Gastroesophageal sphincter (tissue), 3 donors: ENCODE results near the gene RFTN1.

Experiments
- POLR2A ChIP-seq, 2 donors: fragments of 450-650 bp; IDR thresholded peaks; one replicate each; pipeline ENCODE4 v1.6.1; 2017; ENCODE audit warnings: antibody characterized with exemption in 2 of 2, mild to moderate bottlenecking in 2 of 2, moderate library complexity in 1 of 2
- POLR2AphosphoS5 ChIP-seq: sonication (generic); formaldehyde crosslinking; IDR thresholded peaks from one replicate; pipeline ENCODE4 v1.6.1; 2017; ENCODE audit warnings: antibody characterized with exemption
- TF ChIP-seq, protein P1 (sequence below), 4 experiments: fragments of 200-600 bp in 2 of 4; fragments of 450-650 bp in 2 of 4; sonication (generic) in 1 of 4; IDR thresholded peaks; one replicate each; pipeline ENCODE4 v1.5.1; 2017 to 2019; ENCODE audit warnings: antibody characterized with exemption in 4 of 4, mild to moderate bottlenecking in 2 of 4, moderate library complexity in 2 of 4

DNA sequence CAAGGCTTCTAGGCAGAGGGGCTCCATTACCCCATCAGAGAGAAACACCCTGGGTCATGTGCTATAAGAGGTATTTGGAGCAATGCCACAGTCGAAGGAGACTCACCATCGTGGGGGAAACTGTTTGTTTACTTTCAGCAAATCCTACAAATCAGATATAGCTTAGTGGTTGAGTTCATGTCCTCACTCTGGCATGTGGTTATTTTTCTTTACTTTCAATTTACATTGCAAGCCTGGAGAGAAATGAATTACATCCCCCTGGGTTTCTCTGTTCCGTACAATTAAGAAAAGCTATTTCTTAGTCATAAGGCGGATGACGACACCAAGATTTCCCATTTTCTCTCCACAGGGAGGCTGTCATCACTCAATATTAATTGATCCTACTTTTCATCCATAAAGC is 36.9 kb downstream of the RFTN1 start:
- TF ChIP-seq, protein P1, sequence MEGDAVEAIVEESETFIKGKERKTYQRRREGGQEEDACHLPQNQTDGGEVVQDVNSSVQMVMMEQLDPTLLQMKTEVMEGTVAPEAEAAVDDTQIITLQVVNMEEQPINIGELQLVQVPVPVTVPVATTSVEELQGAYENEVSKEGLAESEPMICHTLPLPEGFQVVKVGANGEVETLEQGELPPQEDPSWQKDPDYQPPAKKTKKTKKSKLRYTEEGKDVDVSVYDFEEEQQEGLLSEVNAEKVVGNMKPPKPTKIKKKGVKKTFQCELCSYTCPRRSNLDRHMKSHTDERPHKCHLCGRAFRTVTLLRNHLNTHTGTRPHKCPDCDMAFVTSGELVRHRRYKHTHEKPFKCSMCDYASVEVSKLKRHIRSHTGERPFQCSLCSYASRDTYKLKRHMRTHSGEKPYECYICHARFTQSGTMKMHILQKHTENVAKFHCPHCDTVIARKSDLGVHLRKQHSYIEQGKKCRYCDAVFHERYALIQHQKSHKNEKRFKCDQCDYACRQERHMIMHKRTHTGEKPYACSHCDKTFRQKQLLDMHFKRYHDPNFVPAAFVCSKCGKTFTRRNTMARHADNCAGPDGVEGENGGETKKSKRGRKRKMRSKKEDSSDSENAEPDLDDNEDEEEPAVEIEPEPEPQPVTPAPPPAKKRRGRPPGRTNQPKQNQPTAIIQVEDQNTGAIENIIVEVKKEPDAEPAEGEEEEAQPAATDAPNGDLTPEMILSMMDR (IDR thresholded peaks at IDR 0.05), result no peak
- TF ChIP-seq POLR2A (IDR thresholded peaks at IDR 0.05) (no peak), POLR2AphosphoS5 (no peak)
